OCI-LY1 (cell line): ENCODE results near the gene CHADL.
A peak's percentile ranks its signal among the peaks of the same experiment; 100 is the strongest.

ENCODE experiments used
- H2AFZ ChIP-seq: fragments of 200-600 bp; sonication (generic), shearing (Covaris generic); 2 replicates; pipeline ENCODE4 v1.6.0; 2014; ENCODE audit warnings: antibody characterized with exemption, mild to moderate bottlenecking, low read length
- H3F3A ChIP-seq: fragments of 200-600 bp; sonication (generic), shearing (Covaris generic); 2 replicates; pipeline ENCODE4 v1.6.0; 2014; ENCODE audit warnings: mild to moderate bottlenecking, antibody characterized with exemption, low read length, moderate library complexity; ENCODE audit not compliant: insufficient read depth
- H3K27ac ChIP-seq: fragments of 200-600 bp; sonication (generic); 2 replicates; pipeline ENCODE4 v1.5.1; 2014; ENCODE audit warnings: low read length, mixed run types, mild to moderate bottlenecking, low read depth; ENCODE audit not compliant: poor library complexity, severe bottlenecking
- H3K27me3 ChIP-seq: fragments of 200-600 bp; sonication (generic); 2 replicates; pipeline ENCODE4 v1.6.0; 2014; ENCODE audit warnings: antibody characterized with exemption, mild to moderate bottlenecking, low read length, moderate library complexity; ENCODE audit not compliant: insufficient read depth
- H3K36me3 ChIP-seq: fragments of 200-600 bp; sonication (generic); 2 replicates; pipeline ENCODE4 v1.6.1; 2014; ENCODE audit warnings: mild to moderate bottlenecking, antibody characterized with exemption, low read length, moderate library complexity, mixed read lengths; ENCODE audit not compliant: insufficient read depth
- H3K4me1 ChIP-seq: fragments of 200-600 bp; sonication (generic); 2 replicates; pipeline ENCODE4 v1.5.1; 2014; ENCODE audit warnings: mild to moderate bottlenecking, low read length, moderate library complexity; ENCODE audit not compliant: insufficient read depth, severe bottlenecking
- H3K4me2 ChIP-seq: fragments of 200-600 bp; sonication (generic), shearing (Covaris generic); 2 replicates; pipeline ENCODE4 v1.6.1; 2014; ENCODE audit warnings: low read length
- H3K4me3 ChIP-seq: fragments of 200-600 bp; sonication (generic); 2 replicates; pipeline ENCODE4 v1.5.1; 2014; ENCODE audit warnings: low read length, low read depth, mild to moderate bottlenecking, mixed read lengths; ENCODE audit not compliant: poor library complexity, severe bottlenecking
- H3K79me2 ChIP-seq: fragments of 200-600 bp; shearing (Covaris generic); 2 replicates; pipeline ENCODE4 v1.6.1; 2016; ENCODE audit warnings: mixed run types, low read length, mixed read lengths; ENCODE audit not compliant: insufficient read depth
- H3K9ac ChIP-seq: fragments of 200-600 bp; sonication (generic), shearing (Covaris generic); 2 replicates; pipeline ENCODE4 v1.6.1; 2014; ENCODE audit warnings: mild to moderate bottlenecking, low read length, mixed read lengths
- H3K9me2 ChIP-seq: fragments of 200-600 bp; sonication (generic), shearing (Covaris generic); 2 replicates; pipeline ENCODE4 v1.6.1; 2014; ENCODE audit warnings: low read depth, mild to moderate bottlenecking, low read length, mixed read lengths
- H3K9me3 ChIP-seq: fragments of 200-600 bp; shearing (Covaris generic); 2 replicates; pipeline ENCODE4 v1.6.1; 2014; ENCODE audit warnings: low read length, mixed read lengths
- H4K20me1 ChIP-seq: fragments of 200-600 bp; sonication (generic), shearing (Covaris generic); 2 replicates; pipeline ENCODE4 v1.6.0; 2016; ENCODE audit warnings: mild to moderate bottlenecking, low read length; ENCODE audit not compliant: insufficient read depth
- CTCF ChIP-seq: fragments of 200-600 bp; sonication (generic), shearing (Covaris generic); IDR thresholded peaks from 2 replicates; pipeline ENCODE4 v1.5.1; 2017; ENCODE audit warnings: mild to moderate bottlenecking, antibody characterized with exemption, low read length, moderate library complexity, mixed read lengths
- EZH2 ChIP-seq: fragments of 200-600 bp; sonication (generic), shearing (Covaris generic); IDR thresholded peaks from 2 replicates; pipeline ENCODE4 v1.8.0; 2017; ENCODE audit warnings: borderline replicate concordance, mixed run types, mild to moderate bottlenecking, antibody characterized with exemption, low read length, moderate library complexity, mixed read lengths

The CHADL gene

GRCh38 chr22:41215409-41215808 lies 25.3 kb downstream of the CHADL start:
- Histone ChIP-seq H3F3A (no peaks in the 10 kb centered on the region), H3K4me1 (peaks cover 13% of the 10 kb centered on the region), H3K27ac (no peak overlapping the region), H3K4me2 (no peak overlapping the region), H4K20me1 (no peaks in the 10 kb centered on the region), H3K79me2 (no peaks in the 10 kb centered on the region), H3K9ac (no peak overlapping the region), H3K27me3 (no peaks in the 10 kb centered on the region), H3K4me3 (no peak overlapping the region), H3K36me3 (peaks cover 70% of the 10 kb centered on the region), H3K9me2 (no peaks in the 10 kb centered on the region), H2AFZ (no peak overlapping the region), H3K9me3 (no peaks in the 10 kb centered on the region)
- TF ChIP-seq CTCF (no peak), EZH2 (no peak)

- TF ChIP-seq CTCF (no peak), EZH2 (no peak)
- Histone ChIP-seq H3K27ac (no peak overlapping the region), H3K27me3 (no peaks in the 10 kb centered on the region), H3K9ac (no peak overlapping the region), H3K4me2 (no peak overlapping the region), H3K4me3 (peak overlapping the region; percentile 97), H3K9me3 (no peaks in the 10 kb centered on the region), H3K4me1 (peaks cover 14% of the 10 kb centered on the region), H3K79me2 (peaks cover 5% of the 10 kb centered on the region), H4K20me1 (no peaks in the 10 kb centered on the region), H3F3A (no peaks in the 10 kb centered on the region), H3K9me2 (no peaks in the 10 kb centered on the region), H2AFZ (no peak overlapping the region), H3K36me3 (peaks cover 17% of the 10 kb centered on the region)
Observed at GRCh38 chr22:41206719-41207118, 34.0 kb downstream of the CHADL start.

- Histone ChIP-seq H3K4me1 (peaks cover 14% of the 10 kb centered on the region), H3K9me3 (no peaks in the 10 kb centered on the region), H3K4me2 (peak within 1 kb of the TSS; percentile 95), H3K79me2 (peaks cover 5% of the 10 kb centered on the region), H3F3A (no peaks in the 10 kb centered on the region), H3K27ac (peak within 1 kb of the TSS; percentile 67), H3K27me3 (no peaks in the 10 kb centered on the region), H3K4me3 (peak within 1 kb of the TSS; percentile 97), H4K20me1 (no peaks in the 10 kb centered on the region), H2AFZ (no peak within 1 kb of the TSS), H3K9me2 (no peaks in the 10 kb centered on the region), H3K9ac (peak within 1 kb of the TSS; percentile 97), H3K36me3 (peaks cover 9% of the 10 kb centered on the region)
- TF ChIP-seq EZH2 (no peak), CTCF (no peak)
Observed at GRCh38 chr22:41204992-41205900, 35.5 kb downstream of the CHADL start, which contains the start of gene L3MBTL2. L3MBTL2 (plus strand) TSS chr22:41205312; CDS start chr22:41205363, 51 bp downstream.
